K562 (cell line): ENCODE measurements around the gene TELO2. TPM values are rescaled to one million over a fixed set of nuclear protein-coding genes. Genes with fewer than 3 reads are reported as not detected.

Experiments
- CHCHD3 ChIP-seq: fragments of 250-450 bp; sonication (Bioruptor Pico); IDR thresholded peaks from 2 replicates; pipeline ENCODE4 v2.1.2; 2022; ENCODE audit warnings: mild to moderate bottlenecking
- COPS2 ChIP-seq: fragments of 450-650 bp; conservative IDR thresholded peaks from 2 replicates; pipeline ENCODE4 v1.6.1; 2016; ENCODE audit warnings: mild to moderate bottlenecking, moderate library complexity
- EZH2 ChIP-seq: IDR thresholded peaks from 2 replicates; pipeline ENCODE4 v1.6.1; 2012; ENCODE audit warnings: low read depth, mild to moderate bottlenecking, inconsistent platforms, low read length, borderline replicate concordance
- FOXP4 ChIP-seq: sonication (generic); formaldehyde crosslinking; IDR thresholded peaks from 2 replicates; pipeline ENCODE4 v1.8.0; 2022; ENCODE audit warnings: mild to moderate bottlenecking, missing genetic modification reagents, borderline replicate concordance
- IRF9 ChIP-seq: fragments of 450-650 bp; IDR thresholded peaks from 2 replicates; pipeline ENCODE4 v1.6.1; 2016; ENCODE audit warnings: missing biosample characterization, missing genetic modification characterization
- MAZ ChIP-seq, 2 experiments: fragments of 450-650 bp in 1 of 2; sonication (generic) in 1 of 2; formaldehyde crosslinking; IDR thresholded peaks in 1 of 2; conservative IDR thresholded peaks in 1 of 2; 2 replicates each; pipeline versions ENCODE4 v1.4.0 to v1.5.0; 2020; ENCODE audit warnings: mild to moderate bottlenecking in 1 of 2, missing genetic modification reagents in 1 of 2
- MYBL2 ChIP-seq, 2 experiments: fragments of 450-650 bp in 1 of 2; sonication (generic) in 1 of 2; formaldehyde crosslinking in 1 of 2; IDR thresholded peaks; 2 replicates each; pipeline versions ENCODE4 v1.6.1 to v1.8.1; 2017 to 2022; ENCODE audit warnings: borderline replicate concordance in 1 of 2, inconsistent platforms in 1 of 2, low read depth in 1 of 2, mild to moderate bottlenecking in 1 of 2, missing genetic modification reagents in 1 of 2, moderate library complexity in 1 of 2
- NCOA1 ChIP-seq: fragments of 450-650 bp; IDR thresholded peaks from 2 replicates; pipeline ENCODE4 v1.6.1; 2016; ENCODE audit warnings: low read depth
- NR2F6 ChIP-seq: fragments of 450-650 bp; formaldehyde crosslinking; IDR thresholded peaks from 2 replicates; pipeline ENCODE4 v1.4.0; 2020; ENCODE audit warnings: mild to moderate bottlenecking
- NR3C1 ChIP-seq: sonication (generic); formaldehyde crosslinking; IDR thresholded peaks from 2 replicates; pipeline ENCODE4 v1.8.1; 2022; ENCODE audit warnings: missing genetic modification reagents
- RBM15 ChIP-seq: fragments of 200-400 bp; formaldehyde crosslinking; IDR thresholded peaks from 2 replicates; pipeline ENCODE4 v1.6.1; 2018; ENCODE audit warnings: mild to moderate bottlenecking, low read length, moderate library complexity; ENCODE audit not compliant: insufficient read depth
- SP1 ChIP-seq: sonication (generic); formaldehyde crosslinking; IDR thresholded peaks from 2 replicates; pipeline ENCODE4 v1.8.1; 2022; ENCODE audit warnings: mild to moderate bottlenecking, missing genetic modification reagents
- SRSF3 ChIP-seq: fragments of 200-400 bp; formaldehyde crosslinking; IDR thresholded peaks from 2 replicates; pipeline ENCODE4 v1.6.1; 2016; ENCODE audit warnings: mild to moderate bottlenecking, low read length, moderate library complexity; ENCODE audit not compliant: insufficient read depth
- TGIF2 ChIP-seq: sonication (generic); formaldehyde crosslinking; IDR thresholded peaks from 2 replicates; pipeline ENCODE4 v1.8.1; 2022; ENCODE audit warnings: mild to moderate bottlenecking, missing genetic modification reagents, moderate library complexity
- ZNF311 ChIP-seq: fragments of 250-450 bp; sonication (Bioruptor Pico); IDR thresholded peaks from 2 replicates; pipeline ENCODE4 v1.4.0; 2020; ENCODE audit warnings: mild to moderate bottlenecking, moderate library complexity
- ZNF766 ChIP-seq: fragments of 200-800 bp; sonication (Bioruptor generic); conservative IDR thresholded peaks from 2 replicates; pipeline ENCODE4 v1.6.1; 2016; ENCODE audit warnings: missing genetic modification characterization, missing compliant biosample characterization
- ZNF785 ChIP-seq: fragments of 250-450 bp; sonication (Bioruptor Pico); IDR thresholded peaks from 2 replicates; pipeline ENCODE4 v1.4.0; 2020; ENCODE audit warnings: mild to moderate bottlenecking
- polyA plus RNA-seq, 8 experiments: library from polyadenylated mRNA; depleted of rRNA in 4 of 8; stranded (reverse) in 5 of 8; unstranded in 3 of 8; fragments of >200 nt; fragmentation: Nextera tagmentation in 2 of 8; fragmentation: Illumina TruSeq in 1 of 8; extraction: Ambion mirVana in 2 of 8; extraction: Trizol in 1 of 8; gene quantifications; 2 replicates each; pipeline versions ENCODE4 v1.2.1 to v1.2.3, GENCODE V29; 2011 to 2014; ENCODE audit warnings: inconsistent platforms in 1 of 8, missing spikeins in 1 of 8
- total RNA-seq, 7 experiments: library from RNA; depleted of rRNA in 6 of 7; stranded (reverse); fragments of >200 nt in 6 of 7; fragmentation: Illumina TruSeq in 2 of 7; extraction: Trizol in 2 of 7; gene quantifications; 2 replicates each; pipeline versions ENCODE4 v1.2.1 to v1.2.3, GENCODE V29; 2011 to 2021; ENCODE audit warnings: low replicate concordance in 1 of 7
- TF ChIP-seq, protein P1 (sequence below): fragments of 250-450 bp; sonication (Bioruptor Pico); IDR thresholded peaks from 2 replicates; pipeline ENCODE4 v1.8.0; 2022; ENCODE audit warnings: moderate library complexity, mild to moderate bottlenecking, inconsistent platforms

TELO2 gene
- total and polyA plus RNA-seq, 9 of the 15 experiments (the other 6 are each of a cell fraction or from before 2014, with no cell fraction given), result 0.51 to 91.8 (median 14.5) TPM

GRCh38 chr16:1474796-1475551, 18.2 kb upstream of the TELO2 start, which contains the start of gene CLCN7 (continued):
- TF ChIP-seq MAZ (CRISPR knock-in tag; conservative IDR thresholded peaks at IDR 0.05 in 1 of 2, IDR thresholded peaks at IDR 0.05 in 1 of 2), result peak; percentile 80 to 89
- TF ChIP-seq NR2F6, result 0 out of 2 replicates have a peak, but pooled peaks have one; percentile 20
- TF ChIP-seq, protein P1, sequence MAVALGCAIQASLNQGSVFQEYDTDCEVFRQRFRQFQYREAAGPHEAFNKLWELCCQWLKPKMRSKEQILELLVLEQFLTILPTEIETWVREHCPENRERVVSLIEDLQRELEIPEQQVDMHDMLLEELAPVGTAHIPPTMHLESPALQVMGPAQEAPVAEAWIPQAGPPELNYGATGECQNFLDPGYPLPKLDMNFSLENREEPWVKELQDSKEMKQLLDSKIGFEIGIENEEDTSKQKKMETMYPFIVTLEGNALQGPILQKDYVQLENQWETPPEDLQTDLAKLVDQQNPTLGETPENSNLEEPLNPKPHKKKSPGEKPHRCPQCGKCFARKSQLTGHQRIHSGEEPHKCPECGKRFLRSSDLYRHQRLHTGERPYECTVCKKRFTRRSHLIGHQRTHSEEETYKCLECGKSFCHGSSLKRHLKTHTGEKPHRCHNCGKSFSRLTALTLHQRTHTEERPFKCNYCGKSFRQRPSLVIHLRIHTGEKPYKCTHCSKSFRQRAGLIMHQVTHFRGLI, result no peak
- TF ChIP-seq ZNF785 (CRISPR knock-in tag), result no peak
- peak; percentile 97; the same call in 1 of the 2 replicates for TF ChIP-seq FOXP4 (CRISPR knock-in tag)
- TF ChIP-seq SP1 (CRISPR knock-in tag), result no peak; the same call in 1 of the 2 replicates
- no peak for TF ChIP-seq EZH2
- TF ChIP-seq ZNF311 (CRISPR knock-in tag), result no peak
- TF ChIP-seq NR3C1, result peak; percentile 97
- no peak for TF ChIP-seq RBM15
- TF ChIP-seq CHCHD3 (CRISPR knock-in tag), result peak; percentile 70; the same call in 1 of the 2 replicates
- TF ChIP-seq IRF9 (tag), result no peak
- TF ChIP-seq COPS2, result no peak
- TF ChIP-seq MYBL2 (IDR thresholded peaks at IDR 0.05; ENCODE audit: low read depth), result no peak
- no peak for TF ChIP-seq MYBL2 (CRISPR knock-in tag; IDR thresholded peaks at IDR 0.05; ENCODE audit: borderline replicate concordance)
- TF ChIP-seq TGIF2 (CRISPR knock-in tag), result peak; percentile 83; the same call in 1 of the 2 replicates
- no peak for TF ChIP-seq NCOA1
- TF ChIP-seq ZNF766, result peak; percentile 62; the same call in 1 of the 2 replicates
- TF ChIP-seq SRSF3, result no peak
